Right lobe of liver (tissue), 4 donors: ENCODE measurements around the gene DIPK1B.

ENCODE experiments used
- CTCF ChIP-seq, 4 donors: fragments of 200-600 bp in 3 of 4; fragments of 450-650 bp in 1 of 4; IDR thresholded peaks; one replicate each; pipeline versions ENCODE4 v1.5.1 to v1.8.0; 2016 to 2022; ENCODE audit warnings: antibody characterized with exemption in 4 of 4, mild to moderate bottlenecking in 2 of 4
- POLR2A ChIP-seq: fragments of 450-650 bp; IDR thresholded peaks from one replicate; pipeline ENCODE4 v1.6.1; 2017; ENCODE audit warnings: antibody characterized with exemption, mild to moderate bottlenecking
- donor health status: DM: no; HTN: no; CAD: no.
- donor health status: DM: no; HTN: no; CAD: no.
- donor health status: DM: no; HTN: yes; CAD: no.

GRCh38 chr9:136685216-136685615 lies 27.2 kb upstream of the DIPK1B start:
- TF ChIP-seq POLR2A (no peak), CTCF (IDR thresholded peaks at IDR 0.05) (no peak)
